HFFc6 (cell line): ENCODE data around the gene GLG1. TPM values are rescaled to one million over a fixed set of nuclear protein-coding genes. Genes with fewer than 3 reads are reported as not detected.

Source experiments
- total RNA-seq, 6 experiments: library from RNA; stranded (reverse); fragmentation: NEBNext Ultra II Directional; extraction: Animal tissue kit (Norgen Biotek cat#: 25700); gene quantifications; 2 replicates in 1 of 6; 3 replicates in 5 of 6; pipeline ENCODE4 v1.2.3, GENCODE V29; 2021

Gene GLG1
- total RNA-seq, 6 experiments from 2014 or later = 149 to 167 (median 161) TPM

Other genes starting within 250 kb of the GLG1 start
- gene NPIPB15, start 230.8 kb downstream of the GLG1 start, total RNA-seq = 1 to 10 TPM in 2 of 6 experiments, under 1 TPM in 4; 0.75 to 1.2 (median 0.93) TPM
- under 1 TPM in 2 of 6 experiments, not detected in 4; 0.14 to 0.32 TPM for gene CLEC18B, start 185.6 kb downstream of the GLG1 start, total RNA-seq
- 10 to 100 TPM; 27.2 to 44.4 (median 42.9) TPM for gene RFWD3, start 59.8 kb upstream of the GLG1 start, total RNA-seq
- 10 to 100 TPM; 10.2 to 14.8 (median 11.4) TPM for gene MLKL, start 93.7 kb upstream of the GLG1 start, total RNA-seq
- gene FA2H, start 167.7 kb upstream of the GLG1 start, total RNA-seq = not detected